H9 (cell line): Measurements from ENCODE around the gene SPHK1. TPM values are rescaled to one million over a fixed set of nuclear protein-coding genes. Genes with fewer than 3 reads are reported as not detected.
A peak's percentile ranks its signal among the peaks of the same experiment; 100 is the strongest.

Experiments used
- DNase-seq: peaks from one replicate; pipeline ENCODE4 v3.0.0-alpha.2; 2017
- H2AFZ ChIP-seq: one replicate; pipeline ENCODE4 v1.6.1; 2013; ENCODE audit warnings: mild to moderate bottlenecking, low read length, control low read depth, moderate library complexity
- H2AK5ac ChIP-seq: 2 replicates; pipeline ENCODE4 v1.6.1; 2013; ENCODE audit warnings: low read length, control low read depth, mixed read lengths; ENCODE audit not compliant: insufficient read length
- H2BK120ac ChIP-seq: one replicate; pipeline ENCODE4 v1.6.1; 2013; ENCODE audit warnings: low read depth, mild to moderate bottlenecking, low read length, control low read depth, inconsistent platforms; ENCODE audit not compliant: poor library complexity, severe bottlenecking
- H2BK12ac ChIP-seq: 2 replicates; pipeline ENCODE4 v1.6.1; 2013; ENCODE audit warnings: low read length, control low read depth, mixed read lengths, low read depth; ENCODE audit not compliant: insufficient read length
- H2BK15ac ChIP-seq: 2 replicates; pipeline ENCODE4 v1.6.1; 2013; ENCODE audit warnings: low read depth, low read length, control low read depth
- H2BK20ac ChIP-seq: one replicate; pipeline ENCODE4 v1.6.1; 2013; ENCODE audit warnings: low read depth, mild to moderate bottlenecking, low read length, control low read depth, inconsistent platforms; ENCODE audit not compliant: poor library complexity, severe bottlenecking
- H2BK5ac ChIP-seq: 2 replicates; pipeline ENCODE4 v1.6.1; 2013; ENCODE audit warnings: low read length, control low read depth, mixed read lengths; ENCODE audit not compliant: insufficient read length
- H3K14ac ChIP-seq: 2 replicates; pipeline ENCODE4 v1.6.1; 2013; ENCODE audit warnings: low read length, control low read depth; ENCODE audit not compliant: insufficient read depth
- H3K18ac ChIP-seq: 2 replicates; pipeline ENCODE4 v1.6.1; 2013; ENCODE audit warnings: low read depth, mild to moderate bottlenecking, mixed read lengths, low read length, control low read depth; ENCODE audit not compliant: insufficient read length
- H3K23ac ChIP-seq: 2 replicates; pipeline ENCODE4 v1.6.1; 2013; ENCODE audit warnings: low read length, control low read depth, mixed read lengths, low read depth; ENCODE audit not compliant: insufficient read length
- H3K23me2 ChIP-seq: 2 replicates; pipeline ENCODE4 v1.6.1; 2013; ENCODE audit warnings: low read depth, mild to moderate bottlenecking, mixed read lengths, low read length, control low read depth; ENCODE audit not compliant: insufficient read length, poor library complexity, severe bottlenecking
- H3K27ac ChIP-seq: 2 replicates; pipeline ENCODE4 v1.5.1; 2013; ENCODE audit warnings: low read length, control low read depth, mixed read lengths, low read depth; ENCODE audit not compliant: insufficient read length
- H3K27me3 ChIP-seq: 2 replicates; pipeline ENCODE4 v1.6.1; 2013; ENCODE audit warnings: low read length, control low read depth, inconsistent platforms; ENCODE audit not compliant: insufficient read depth
- H3K4ac ChIP-seq: 2 replicates; pipeline ENCODE4 v1.6.1; 2013; ENCODE audit warnings: low read depth, mild to moderate bottlenecking, control low read depth, inconsistent platforms, low read length, moderate library complexity
- H3K4me1 ChIP-seq: 2 replicates; pipeline ENCODE4 v1.6.1; 2013; ENCODE audit warnings: low read length, control low read depth, inconsistent platforms; ENCODE audit not compliant: insufficient read depth
- H3K4me2 ChIP-seq: 2 replicates; pipeline ENCODE4 v1.6.1; 2013; ENCODE audit warnings: low read length, control low read depth, mixed read lengths; ENCODE audit not compliant: insufficient read length, insufficient read depth
- H3K56ac ChIP-seq: 2 replicates; pipeline ENCODE4 v1.6.1; 2013; ENCODE audit warnings: low read depth, mild to moderate bottlenecking, mixed read lengths, low read length, control low read depth; ENCODE audit not compliant: insufficient read length
- H3K79me1 ChIP-seq: 2 replicates; pipeline ENCODE4 v1.6.1; 2013; ENCODE audit warnings: low read depth, mild to moderate bottlenecking, moderate library complexity, low read length, control low read depth, inconsistent platforms; ENCODE audit not compliant: insufficient read depth, poor library complexity, severe bottlenecking
- H3K79me2 ChIP-seq: 2 replicates; pipeline ENCODE4 v1.6.1; 2013; ENCODE audit warnings: low read length, control low read depth, inconsistent platforms; ENCODE audit not compliant: insufficient read depth
- H3K9ac ChIP-seq: 2 replicates; pipeline ENCODE4 v1.6.1; 2013; ENCODE audit warnings: low read length, control low read depth, mixed read lengths; ENCODE audit not compliant: insufficient read length; ENCODE audit errors: extremely low read depth
- H3K9me3 ChIP-seq: one replicate; pipeline ENCODE4 v1.6.1; 2013; ENCODE audit warnings: low read depth, low read length, inconsistent platforms; ENCODE audit not compliant: control insufficient read depth
- H3T11ph ChIP-seq: one replicate; pipeline ENCODE4 v1.6.1; 2013; ENCODE audit warnings: mild to moderate bottlenecking, low read length, control low read depth, inconsistent platforms
- H4K20me1 ChIP-seq: one replicate; pipeline ENCODE4 v1.6.1; 2013; ENCODE audit not compliant: control insufficient read depth, insufficient read length, insufficient read depth
- H4K5ac ChIP-seq: 2 replicates; pipeline ENCODE4 v1.6.1; 2013; ENCODE audit warnings: low read depth, mild to moderate bottlenecking, mixed read lengths, low read length, control low read depth; ENCODE audit not compliant: insufficient read length
- H4K8ac ChIP-seq: replicated peaks from 2 replicates; pipeline ENCODE4 v1.6.1; 2013; ENCODE audit warnings: low read length, control low read depth, mixed read lengths, low read depth; ENCODE audit not compliant: insufficient read length
- H4K91ac ChIP-seq: 2 replicates; pipeline ENCODE4 v1.6.1; 2013; ENCODE audit warnings: low read depth, mild to moderate bottlenecking, moderate library complexity, mixed read lengths, low read length, control low read depth; ENCODE audit not compliant: insufficient read length
- H3K27ac Mint-ChIP-seq, 3 experiments: 2 replicates in 2 of 3; 3 replicates in 1 of 3; pipeline ENCODE4 v1.8.0; 2020 to 2021; ENCODE audit warnings: mixed read lengths in 3 of 3, mild to moderate bottlenecking in 1 of 3, moderate library complexity in 1 of 3
- H3K27me3 Mint-ChIP-seq: 2 replicates; pipeline ENCODE4 v1.8.0; 2021; ENCODE audit warnings: low read depth, mild to moderate bottlenecking, moderate library complexity, mixed read lengths
- H3K36me3 Mint-ChIP-seq, 3 experiments: 2 replicates in 2 of 3; 3 replicates in 1 of 3; pipeline ENCODE4 v1.8.0; 2020 to 2021; ENCODE audit warnings: low read depth in 3 of 3, mixed read lengths in 3 of 3; ENCODE audit not compliant: insufficient read depth in 1 of 3
- H3K4me1 Mint-ChIP-seq, 2 experiments: 2 replicates each; pipeline ENCODE4 v1.8.0; 2020; ENCODE audit warnings: mixed read lengths in 2 of 2
- H3K4me3 Mint-ChIP-seq, 2 experiments: 2 replicates in 1 of 2; 3 replicates in 1 of 2; pipeline ENCODE4 v1.8.0; 2020 to 2021; ENCODE audit warnings: mild to moderate bottlenecking in 2 of 2, mixed read lengths in 2 of 2, moderate library complexity in 1 of 2
- H3K9me3 Mint-ChIP-seq, 2 experiments: 2 replicates in 1 of 2; 3 replicates in 1 of 2; pipeline ENCODE4 v1.8.0; 2020; ENCODE audit warnings: mild to moderate bottlenecking in 2 of 2, mixed read lengths in 2 of 2, moderate library complexity in 1 of 2
- CTCF ChIP-seq: fragments of 200-600 bp; sonication (generic); conservative IDR thresholded peaks from 3 replicates; pipeline ENCODE4 v1.8.0; 2021; ENCODE audit warnings: antibody characterized with exemption, mild to moderate bottlenecking
- WGBS: extraction: QIAGEN DNeasy Blood & Tissue Kit; methylation state at CpG from one replicate; pipeline ENCODE4 v1.1.7; 2013; ENCODE audit warnings: missing lambda C conversion rate, low lambda C conversion rate, mixed read lengths; ENCODE audit not compliant: insufficient read length; ENCODE audit errors: extremely low coverage; 5-methylcytosine and 5-hydroxymethylcytosine counted together
- total RNA-seq: library from RNA; stranded (reverse); gene quantifications from 2 replicates; pipeline ENCODE4 v1.2.1, GENCODE V29; 2021

The SPHK1 gene
- total RNA-seq, 1 experiment from 2014 or later: 1.4 TPM

- Histone ChIP-seq H2BK5ac (no peak overlapping the region), H2BK20ac (no peak overlapping the region), H2BK12ac (no peak overlapping the region), H3K56ac (no peak overlapping the region), H3K14ac (no peak overlapping the region), H2BK15ac (no peak overlapping the region), H3K23me2 (peaks cover 17% of the 10 kb centered on the region), H3K79me2 (no peaks in the 10 kb centered on the region), H4K91ac (no peak overlapping the region), H3K27ac (no peak overlapping the region), H3K4ac (no peak overlapping the region), H3K4me1 (0 out of 2 replicates have a peak, but pooled peaks cover 2% of the 10 kb centered on the region), H3K27me3 (peaks cover 16% of the 10 kb centered on the region; the same call in 1 of the 2 replicates), H4K5ac (no peak overlapping the region), H3K79me1 (no peaks in the 10 kb centered on the region), H3K18ac (no peak overlapping the region), H2BK120ac (no peak overlapping the region), H2AFZ (no peak overlapping the region), H3K9me3 (no peaks in the 10 kb centered on the region), H3T11ph (no peak overlapping the region), H3K23ac (no peak overlapping the region), H2AK5ac (no peak overlapping the region), H4K20me1 (no peaks in the 10 kb centered on the region), H4K8ac (no peak overlapping the region), H3K9ac (no peak overlapping the region), H3K4me2 (peak overlapping the region; percentile 79)
- no CpG with 5 or more reads among the region's 80 CpGs for WGBS
- no peak for TF ChIP-seq CTCF
- peak; percentile 86 for DNase-seq
- Mint-ChIP-seq H3K4me1 (peaks cover 13 to 27% of the 10 kb centered on the region in 2 experiments), H3K36me3 (peaks cover 0 to 3% (median 2%) of the 10 kb centered on the region in 3 experiments; a peak in 2 of 7 replicates), H3K9me3 (no peaks in the 10 kb centered on the region), H3K27me3 (peaks cover 68% of the 10 kb centered on the region), H3K27ac (peak overlapping the region in 1 of 3 experiments; percentile 53; a peak in 1 of 7 replicates), H3K4me3 (peak overlapping the region; percentile 81 to 96)
Measured at GRCh38 chr17:76382803-76383545, 1.4 kb upstream of the SPHK1 start.
